Activated T-cell treated with anti-CD3 and anti-CD28 coated beads, Interleukin-2, amount 50 U/mL, for 4 hours (primary cell): ENCODE measurements around the gene NBEAL1. TPM values are rescaled to one million over a fixed set of nuclear protein-coding genes. Genes with fewer than 3 reads are reported as not detected.
"Not testable (repeated sequence)": the region's sequence is repeated elsewhere in the genome, so short reads cannot be mapped to it uniquely, and the experiment has no call there.

Source experiments
- ATAC-seq, 2 donors: fragments of 200-7000 bp; cut with Tn5 transposase; one replicate each; pipeline ENCODE4 v1.10.0; 2021
- DNase-seq: peaks from one replicate; pipeline ENCODE4 v3.0.0-alpha.2; 2020
- H3K27me3 Mint-ChIP-seq: one replicate; pipeline ENCODE4 v1.8.0; 2021; ENCODE audit warnings: low read depth, mixed read lengths
- H3K36me3 Mint-ChIP-seq: one replicate; pipeline ENCODE4 v1.8.0; 2022; ENCODE audit warnings: mixed read lengths; ENCODE audit not compliant: insufficient read depth
- H3K4me1 Mint-ChIP-seq: one replicate; pipeline ENCODE4 v1.8.0; 2021; ENCODE audit warnings: low read depth, mixed read lengths
- H3K4me3 Mint-ChIP-seq: one replicate; pipeline ENCODE4 v1.8.0; 2021; ENCODE audit warnings: mild to moderate bottlenecking, moderate library complexity, mixed read lengths
- H3K9me3 Mint-ChIP-seq: one replicate; pipeline ENCODE4 v1.8.0; 2021; ENCODE audit warnings: mixed read lengths
- total RNA-seq, 3 donors: library from RNA; stranded (reverse); gene quantifications; one replicate each; pipeline ENCODE4 v1.2.1, GENCODE V29; 2021

NBEAL1 gene
- total RNA-seq, 3 donors from 2014 or later, result 3.5 to 5.1 (median 5.0) TPM

DNA sequence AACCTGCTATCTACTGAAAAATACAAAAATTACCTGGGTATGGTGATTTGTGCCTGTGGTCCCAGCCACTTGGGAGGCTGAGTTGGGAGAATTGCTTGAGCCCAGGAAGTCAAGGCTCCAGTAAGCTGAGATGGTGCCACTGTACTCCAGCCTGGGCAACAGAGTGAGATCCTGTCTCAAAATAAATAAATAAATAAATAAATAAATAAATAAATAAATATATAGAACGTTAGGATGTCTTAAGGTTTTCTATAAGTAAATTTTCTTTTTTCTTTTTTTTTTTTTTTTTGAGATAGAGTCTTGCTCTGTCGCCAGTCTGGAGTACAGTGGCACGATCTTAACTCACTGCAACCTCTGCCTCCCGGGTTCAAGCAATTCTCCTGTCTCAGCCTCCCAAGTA, 95.8 kb downstream of the NBEAL1 start:
- not testable (repeated sequence) for DNase-seq, H3K9me3 Mint-ChIP-seq, H3K4me3 Mint-ChIP-seq, H3K27me3 Mint-ChIP-seq, H3K4me1 Mint-ChIP-seq, ATAC-seq
- H3K36me3 Mint-ChIP-seq, result peaks cover 10% of the 10 kb centered on the region

DNA sequence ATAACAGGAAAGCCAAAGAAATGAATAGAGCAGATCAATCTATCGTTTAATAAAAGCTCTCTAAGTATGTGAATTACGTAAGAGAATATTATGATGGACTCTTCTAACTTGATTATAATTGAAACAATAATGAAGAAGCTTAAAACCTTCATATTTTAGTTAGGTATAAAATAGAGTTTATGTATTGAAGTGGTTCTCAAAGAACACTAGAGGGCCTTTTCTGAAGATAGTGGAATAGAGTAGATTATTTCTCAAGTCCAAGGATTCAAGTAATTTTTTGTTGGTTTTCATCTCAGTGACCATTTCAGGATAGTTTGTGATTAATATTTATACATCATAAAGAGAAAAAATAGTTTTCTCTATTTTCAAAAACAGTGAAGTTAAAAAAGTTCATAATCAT, 97.7 kb downstream of the NBEAL1 start:
- no peaks in the 10 kb centered on the region for H3K9me3 Mint-ChIP-seq
- ATAC-seq (no peak), DNase-seq (no peak)
- H3K4me1 Mint-ChIP-seq, result no peaks in the 10 kb centered on the region
- H3K36me3 Mint-ChIP-seq, result peaks cover 14% of the 10 kb centered on the region
- no peaks in the 10 kb centered on the region for H3K27me3 Mint-ChIP-seq
- no peak overlapping the region for H3K4me3 Mint-ChIP-seq

DNA sequence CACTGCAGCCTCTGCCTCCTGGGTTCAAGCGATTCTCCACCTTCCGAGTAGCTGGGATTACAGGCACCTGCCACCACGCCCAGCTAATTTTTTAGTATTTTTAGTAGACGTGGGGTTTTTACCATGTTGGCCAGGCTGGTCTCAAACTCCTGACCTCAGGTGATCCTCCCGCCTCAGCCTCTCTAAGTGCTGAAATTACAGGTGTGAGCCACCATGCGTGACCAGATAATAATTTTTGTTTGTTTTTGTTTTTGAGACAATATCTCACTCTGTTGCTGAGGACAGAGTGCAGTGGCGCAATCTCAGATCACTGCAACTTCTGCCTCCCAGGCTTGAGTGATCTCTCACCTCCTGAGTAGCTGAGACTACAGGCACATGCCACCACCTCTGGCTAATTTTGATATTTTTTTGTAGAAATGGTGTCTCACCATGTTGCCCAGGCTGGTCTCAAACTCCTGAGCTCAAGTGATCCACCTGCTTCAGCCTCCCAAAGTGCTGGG, 100.6 kb downstream of the NBEAL1 start:
- H3K36me3 Mint-ChIP-seq, result peaks cover 16% of the 10 kb centered on the region
- not testable (repeated sequence) for DNase-seq, H3K4me3 Mint-ChIP-seq, H3K4me1 Mint-ChIP-seq, H3K9me3 Mint-ChIP-seq, H3K27me3 Mint-ChIP-seq, ATAC-seq

DNA sequence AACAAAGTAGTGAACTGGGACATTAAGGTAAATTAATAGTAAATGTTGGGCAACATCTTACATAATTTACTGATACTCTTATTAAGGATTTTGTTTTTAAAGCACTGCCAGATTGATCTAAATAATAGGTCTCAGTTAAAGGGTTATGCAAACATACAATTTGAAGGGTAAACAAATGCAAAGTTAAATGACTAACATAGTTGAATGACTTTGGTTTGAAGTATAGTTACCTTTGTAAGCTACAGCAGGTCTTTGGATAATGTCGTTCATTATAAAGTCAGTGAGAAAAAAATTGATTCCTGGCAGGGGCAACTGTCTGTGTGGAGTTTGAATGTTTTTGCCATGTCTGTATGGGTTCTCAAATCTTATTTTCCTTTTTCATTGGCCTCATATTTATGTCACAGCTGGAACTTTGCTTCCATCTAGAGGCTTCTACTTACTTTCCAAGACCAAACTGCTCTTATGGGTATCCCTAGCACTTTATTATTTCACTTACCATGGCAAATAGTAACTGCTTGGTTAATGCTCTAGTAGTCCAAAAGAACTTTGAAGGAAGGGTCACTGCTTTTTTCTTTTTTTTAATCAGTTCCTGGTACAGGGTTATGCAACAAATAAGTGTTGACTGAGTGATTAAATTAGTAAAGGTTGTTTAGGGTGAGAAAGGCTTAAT, 107.8 kb downstream of the NBEAL1 start:
- no peaks in the 10 kb centered on the region for H3K27me3 Mint-ChIP-seq
- H3K4me1 Mint-ChIP-seq, result no peaks in the 10 kb centered on the region
- no peak overlapping the region for H3K4me3 Mint-ChIP-seq
- H3K9me3 Mint-ChIP-seq, result no peaks in the 10 kb centered on the region
- H3K36me3 Mint-ChIP-seq, result peaks cover 3% of the 10 kb centered on the region
- ATAC-seq (no peak), DNase-seq (no peak)

DNA sequence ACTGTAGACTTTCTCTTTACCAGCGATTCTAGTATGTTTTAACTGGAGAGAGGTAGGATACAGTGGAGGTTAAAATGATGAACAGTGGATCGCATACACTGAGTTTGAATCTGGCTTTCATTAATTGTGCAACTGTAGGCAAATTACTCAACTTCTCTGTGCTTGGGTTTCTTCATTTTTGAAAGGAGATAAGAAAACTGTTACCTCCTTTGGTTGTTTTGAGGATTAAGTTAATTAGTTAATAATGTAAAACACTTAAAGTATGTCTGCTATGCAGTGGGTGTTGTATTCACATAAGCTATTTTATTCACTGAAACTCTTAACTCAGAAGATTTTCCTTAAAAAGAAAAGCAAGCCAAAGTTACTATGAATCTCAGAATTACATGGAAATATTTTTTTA, 112.3 kb downstream of the NBEAL1 start:
- H3K4me1 Mint-ChIP-seq, result no peaks in the 10 kb centered on the region
- H3K36me3 Mint-ChIP-seq, result peaks cover 5% of the 10 kb centered on the region
- no peaks in the 10 kb centered on the region for H3K27me3 Mint-ChIP-seq
- ATAC-seq, result no peak
- no peaks in the 10 kb centered on the region for H3K9me3 Mint-ChIP-seq
- H3K4me3 Mint-ChIP-seq, result no peak overlapping the region
- no peak for DNase-seq

DNA sequence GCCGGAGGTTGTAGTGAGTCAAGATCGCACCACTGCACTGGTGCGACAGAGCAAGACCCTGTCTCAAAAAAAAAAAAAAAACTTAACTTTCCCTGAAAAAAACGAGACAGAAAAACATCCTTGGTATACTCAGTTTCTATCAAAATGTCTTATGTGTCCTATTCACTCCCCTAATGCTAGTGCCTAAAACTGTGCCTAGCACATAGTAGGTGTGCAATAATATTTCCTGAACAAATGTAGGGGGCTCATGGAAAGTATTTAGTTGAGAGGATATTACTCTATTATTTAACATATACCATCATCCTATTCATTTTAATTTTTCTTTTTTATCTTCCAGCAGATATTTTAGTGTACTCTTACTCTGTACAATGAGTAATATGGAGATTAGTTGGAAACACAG, 120.4 kb downstream of the NBEAL1 start:
- H3K4me1 Mint-ChIP-seq, result no peaks in the 10 kb centered on the region
- ATAC-seq (no peak), DNase-seq (no peak)
- no peaks in the 10 kb centered on the region for H3K27me3 Mint-ChIP-seq
- no peaks in the 10 kb centered on the region for H3K36me3 Mint-ChIP-seq
- H3K9me3 Mint-ChIP-seq, result no peaks in the 10 kb centered on the region
- no peak overlapping the region for H3K4me3 Mint-ChIP-seq

DNA sequence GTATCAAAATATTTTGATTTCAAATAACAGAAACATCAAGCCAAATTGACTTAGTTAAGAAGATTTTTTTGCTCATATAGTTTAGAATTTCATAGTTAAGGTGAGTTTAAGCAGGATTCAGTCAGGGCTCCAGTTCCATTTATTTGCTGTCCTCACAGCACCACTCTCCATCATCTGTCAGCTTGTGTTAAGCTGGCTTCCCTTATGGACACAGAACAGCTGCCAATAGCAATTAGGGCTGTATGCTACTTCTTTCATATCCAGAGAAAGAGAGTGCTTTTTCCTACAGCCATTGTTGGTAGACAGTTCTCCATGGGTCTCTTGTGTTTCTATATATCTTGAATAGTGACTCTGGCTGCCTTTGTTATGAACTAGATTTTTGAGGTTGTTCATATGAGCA, 128.7 kb downstream of the NBEAL1 start:
- no peaks in the 10 kb centered on the region for H3K4me1 Mint-ChIP-seq
- H3K27me3 Mint-ChIP-seq, result no peaks in the 10 kb centered on the region
- no peak for ATAC-seq
- no peak for DNase-seq
- peaks cover 4% of the 10 kb centered on the region for H3K36me3 Mint-ChIP-seq
- H3K4me3 Mint-ChIP-seq, result no peak overlapping the region
- no peaks in the 10 kb centered on the region for H3K9me3 Mint-ChIP-seq

DNA sequence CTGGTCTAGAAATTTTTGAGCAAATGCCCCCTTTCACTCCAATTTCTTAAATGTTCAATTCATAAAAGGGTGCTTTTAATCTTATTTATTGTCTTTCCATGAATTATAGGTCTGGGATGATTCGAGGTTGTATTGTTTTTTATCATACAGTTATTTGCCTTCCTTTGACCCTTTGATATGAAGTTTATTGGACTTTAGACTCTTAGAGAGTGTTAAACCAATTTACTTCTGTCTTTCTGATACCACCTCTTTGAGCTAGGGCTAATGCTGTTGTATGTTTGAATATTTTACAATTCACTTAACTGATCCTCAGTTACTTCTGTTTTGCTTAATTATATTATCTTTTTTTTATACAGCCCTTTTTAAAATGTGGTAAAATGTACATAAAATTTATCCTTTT, 134.5 kb downstream of the NBEAL1 start:
- H3K9me3 Mint-ChIP-seq, result no peaks in the 10 kb centered on the region
- H3K36me3 Mint-ChIP-seq, result peaks cover 18% of the 10 kb centered on the region
- no peak overlapping the region for H3K4me3 Mint-ChIP-seq
- ATAC-seq, result no peak
- H3K4me1 Mint-ChIP-seq, result no peaks in the 10 kb centered on the region
- DNase-seq, result no peak
- no peaks in the 10 kb centered on the region for H3K27me3 Mint-ChIP-seq

DNA sequence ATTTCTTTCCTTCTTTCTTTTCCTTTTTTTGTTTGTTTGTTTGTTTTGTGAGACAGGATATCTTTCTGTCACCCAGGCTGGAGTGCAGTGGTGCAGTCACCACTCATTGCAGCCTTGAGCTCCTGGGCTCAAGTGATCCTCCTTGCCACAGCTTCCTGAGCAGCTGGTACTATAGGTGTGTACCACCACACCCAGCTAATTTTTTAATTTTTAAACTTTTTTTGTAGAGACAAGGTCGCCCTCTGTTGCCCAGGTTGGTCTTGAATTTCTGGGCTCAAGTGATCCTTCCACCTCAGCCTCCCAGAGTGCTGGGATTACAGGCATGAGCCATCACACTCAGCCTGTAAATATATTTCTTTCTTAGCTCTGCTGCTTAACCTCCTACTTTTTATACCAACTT, 140.7 kb downstream of the NBEAL1 start:
- Mint-ChIP-seq H3K36me3 (peaks cover 3% of the 10 kb centered on the region), H3K4me3 (no peak overlapping the region), H3K4me1 (peaks cover 7% of the 10 kb centered on the region), H3K9me3 (no peaks in the 10 kb centered on the region), H3K27me3 (no peaks in the 10 kb centered on the region)
- no peak for ATAC-seq
- DNase-seq, result no peak

DNA sequence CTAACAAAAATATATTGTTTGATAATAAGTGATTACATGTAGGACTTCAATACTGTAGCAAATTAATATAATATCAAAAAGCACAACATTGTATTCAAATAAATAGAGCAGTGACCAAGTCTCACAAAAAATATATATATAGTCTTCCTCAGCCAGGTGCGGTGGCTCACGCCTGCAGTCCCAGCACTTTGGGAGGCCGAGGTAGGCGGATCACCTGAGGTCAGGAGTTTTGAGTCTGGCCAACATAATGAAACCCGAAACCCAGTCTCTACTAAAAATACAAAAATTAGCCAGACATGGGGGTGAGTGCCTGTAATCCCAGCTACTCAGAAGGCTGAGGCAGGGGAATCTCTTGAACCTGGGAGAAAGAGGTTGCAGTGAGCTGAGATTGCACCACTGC, 148.0 kb downstream of the NBEAL1 start:
- H3K4me1 Mint-ChIP-seq, H3K4me3 Mint-ChIP-seq, H3K9me3 Mint-ChIP-seq, DNase-seq, H3K27me3 Mint-ChIP-seq, ATAC-seq: not testable (repeated sequence)
- H3K36me3 Mint-ChIP-seq, result peaks cover 15% of the 10 kb centered on the region

DNA sequence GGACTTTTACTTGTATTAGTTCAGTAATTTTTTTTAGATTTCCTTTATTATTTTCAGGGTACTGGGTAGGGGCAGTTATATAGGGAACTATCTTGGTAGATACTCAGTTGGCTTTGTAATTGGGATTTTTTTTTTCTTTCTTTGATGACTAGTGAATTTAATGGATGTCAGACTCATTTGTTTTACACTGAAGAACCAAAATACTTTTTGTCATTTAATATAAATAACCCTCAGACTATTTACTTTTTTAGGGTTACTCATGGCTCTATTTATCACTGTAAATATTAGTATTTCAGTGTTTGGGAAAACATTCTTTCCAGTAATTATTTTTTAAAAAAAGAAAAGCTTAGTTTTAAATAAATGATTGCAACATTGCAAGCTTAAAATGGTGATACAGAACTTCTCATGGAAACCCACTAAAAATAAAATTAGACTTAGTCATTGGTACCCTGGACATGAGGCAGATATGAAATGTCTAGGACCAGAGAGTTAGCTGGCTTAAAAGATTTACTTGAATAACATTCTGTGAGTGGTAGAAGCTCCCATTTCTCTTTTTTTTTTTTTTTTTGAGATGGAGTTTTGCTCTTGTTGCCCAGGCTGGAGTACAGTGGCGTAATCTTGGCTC, 149.7 kb downstream of the NBEAL1 start:
- H3K36me3 Mint-ChIP-seq, result peaks cover 17% of the 10 kb centered on the region
- H3K4me1 Mint-ChIP-seq, result no peaks in the 10 kb centered on the region
- H3K9me3 Mint-ChIP-seq, result peaks cover 5% of the 10 kb centered on the region
- no peak overlapping the region for H3K4me3 Mint-ChIP-seq
- ATAC-seq (no peak), DNase-seq (no peak)
- no peaks in the 10 kb centered on the region for H3K27me3 Mint-ChIP-seq

DNA sequence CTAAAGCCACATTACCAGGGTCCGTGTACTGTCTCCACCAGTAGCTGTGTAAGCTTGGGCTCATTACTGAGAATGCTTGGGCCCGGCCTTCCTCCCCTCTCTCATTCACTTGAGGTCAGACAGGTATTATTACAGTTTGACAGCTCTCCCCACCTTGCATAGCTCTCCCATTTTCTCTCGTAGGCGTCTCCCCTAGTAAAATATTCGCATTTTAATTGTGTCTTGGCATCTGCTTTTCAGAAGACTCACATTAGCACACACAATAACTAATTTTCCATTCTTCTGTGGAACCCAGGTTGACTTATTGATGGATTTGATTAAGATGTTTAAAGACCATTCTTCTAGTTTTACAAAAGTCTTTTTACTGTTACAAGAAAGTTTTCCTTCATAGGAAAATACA, 153.1 kb downstream of the NBEAL1 start:
- Mint-ChIP-seq H3K4me1 (no peaks in the 10 kb centered on the region), H3K4me3 (no peak overlapping the region), H3K36me3 (peaks cover 17% of the 10 kb centered on the region), H3K27me3 (no peaks in the 10 kb centered on the region), H3K9me3 (peaks cover 5% of the 10 kb centered on the region)
- DNase-seq (no peak), ATAC-seq (no peak)

DNA sequence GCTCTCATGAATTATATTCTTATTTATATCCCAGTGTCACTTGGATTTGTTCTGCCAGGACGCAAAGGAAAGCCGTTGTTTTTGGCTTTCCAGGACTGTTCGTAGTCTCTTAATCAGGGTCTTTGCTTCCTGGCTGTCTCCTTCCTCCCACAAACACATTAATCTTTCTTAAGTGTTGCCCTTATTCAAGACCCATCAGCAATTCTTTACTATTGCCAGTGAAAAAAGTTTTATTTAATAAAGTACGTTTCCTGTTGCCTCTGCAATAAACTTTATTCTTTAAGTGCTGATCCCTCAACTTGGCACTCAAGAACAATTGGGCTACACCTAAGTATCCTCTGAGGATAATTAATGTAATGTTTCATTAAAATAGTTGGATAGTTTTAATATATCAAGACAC, 155.8 kb downstream of the NBEAL1 start:
- H3K4me1 Mint-ChIP-seq, result no peaks in the 10 kb centered on the region
- no peak for ATAC-seq
- no peaks in the 10 kb centered on the region for H3K27me3 Mint-ChIP-seq
- H3K36me3 Mint-ChIP-seq, result peaks cover 13% of the 10 kb centered on the region
- no peak for DNase-seq
- no peaks in the 10 kb centered on the region for H3K9me3 Mint-ChIP-seq
- no peak overlapping the region for H3K4me3 Mint-ChIP-seq

DNA sequence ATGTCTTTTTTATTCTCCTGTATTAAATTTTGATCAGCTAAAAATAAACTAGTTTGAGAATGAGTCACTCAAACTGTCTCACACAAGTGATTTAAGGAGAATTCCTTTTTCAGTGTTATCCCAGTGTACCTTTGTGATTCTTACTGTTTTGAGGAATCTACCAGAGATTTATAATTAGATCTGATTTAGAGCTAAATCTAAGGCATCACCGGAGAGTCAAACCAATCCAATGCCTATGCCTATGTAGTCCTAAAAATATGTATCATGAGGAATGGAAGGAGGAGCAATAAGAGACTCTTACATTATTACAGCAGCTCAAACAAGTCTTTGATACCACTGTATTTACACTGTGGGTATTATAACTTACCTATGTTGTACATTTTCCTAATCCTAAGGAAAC, 160.7 kb downstream of the NBEAL1 start:
- Mint-ChIP-seq H3K4me1 (peaks cover 3% of the 10 kb centered on the region), H3K4me3 (no peak overlapping the region)

DNA sequence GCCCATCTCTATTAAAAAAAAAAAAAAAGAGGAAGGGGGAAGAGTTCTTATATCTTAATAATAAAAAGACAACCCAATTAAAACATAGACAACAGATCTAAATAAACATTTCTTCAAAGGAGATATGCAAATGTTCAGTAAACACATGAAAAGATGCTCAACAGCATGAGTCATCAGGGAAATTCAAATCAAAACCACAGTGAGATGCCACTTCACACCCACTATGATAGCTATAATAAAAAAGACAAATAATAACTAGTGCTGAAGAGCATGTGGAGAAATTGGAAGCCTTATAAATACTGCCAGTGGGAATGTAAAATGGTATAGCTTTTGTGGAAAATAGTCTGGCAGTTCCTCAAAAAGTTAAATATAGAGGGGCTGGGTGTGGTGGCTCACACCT, 162.7 kb downstream of the NBEAL1 start:
- Mint-ChIP-seq H3K4me3 (no peak overlapping the region), H3K4me1 (peaks cover 3% of the 10 kb centered on the region), H3K9me3 (no peaks in the 10 kb centered on the region), H3K36me3 (peaks cover 11% of the 10 kb centered on the region), H3K27me3 (no peaks in the 10 kb centered on the region)
- ATAC-seq (peak in 1 of 2 donors; percentile 59), DNase-seq (no peak)

More for the DNA sequence above, 160.7 kb downstream of the NBEAL1 start:
- no peaks in the 10 kb centered on the region for H3K27me3 Mint-ChIP-seq
- DNase-seq (no peak), ATAC-seq (no peak)
- H3K9me3 Mint-ChIP-seq, result no peaks in the 10 kb centered on the region
- H3K36me3 Mint-ChIP-seq, result peaks cover 10% of the 10 kb centered on the region
